K562 (cell line): Measurements from ENCODE around the gene BZW1. TPM values are rescaled to one million over a fixed set of nuclear protein-coding genes. Genes with fewer than 3 reads are reported as not detected.

Source experiments
- CREB3 ChIP-seq: fragments of 450-650 bp; conservative IDR thresholded peaks from 2 replicates; pipeline ENCODE4 v1.6.1; 2016; ENCODE audit warnings: missing genetic modification characterization, low read depth, mild to moderate bottlenecking, missing compliant biosample characterization, moderate library complexity
- FOXA3 ChIP-seq, 2 experiments: fragments of 450-650 bp in 1 of 2; sonication (generic) in 1 of 2; formaldehyde crosslinking; IDR thresholded peaks in 1 of 2; conservative IDR thresholded peaks in 1 of 2; 2 replicates each; pipeline versions ENCODE4 v1.4.0 to v1.8.0; 2020 to 2022; ENCODE audit warnings: mild to moderate bottlenecking in 2 of 2, missing genetic modification reagents in 1 of 2
- FOXJ3 ChIP-seq: sonication (generic); formaldehyde crosslinking; IDR thresholded peaks from 2 replicates; pipeline ENCODE4 v1.4.0; 2020; ENCODE audit warnings: mild to moderate bottlenecking, missing genetic modification reagents
- HDAC3 ChIP-seq: fragments of 450-650 bp; IDR thresholded peaks from 2 replicates; pipeline ENCODE4 v1.6.1; 2018; ENCODE audit warnings: borderline replicate concordance, mild to moderate bottlenecking, moderate library complexity; ENCODE audit not compliant: partially characterized antibody
- IFI16 ChIP-seq: fragments of 250-450 bp; sonication (Bioruptor Pico); IDR thresholded peaks from 2 replicates; pipeline ENCODE4 v2.1.2; 2022; ENCODE audit warnings: mild to moderate bottlenecking, inconsistent platforms
- LARP7 ChIP-seq: fragments of 450-650 bp; IDR thresholded peaks from 2 replicates; pipeline ENCODE4 v1.6.1; 2016
- NFE2 ChIP-seq: IDR thresholded peaks from 2 replicates; pipeline ENCODE4 v1.6.1; 2014; ENCODE audit warnings: antibody characterized with exemption, low read depth
- SRSF7 ChIP-seq: fragments of 200-400 bp; formaldehyde crosslinking; optimal IDR thresholded peaks from 2 replicates; pipeline ENCODE3; 2017; ENCODE audit warnings: mild to moderate bottlenecking, low read depth, low read length
- SUPT5H ChIP-seq: fragments of 450-650 bp; IDR thresholded peaks from 2 replicates; pipeline ENCODE4 v1.6.1; 2016
- TFAM ChIP-seq: fragments of 250-450 bp; sonication (Bioruptor Pico); conservative IDR thresholded peaks from 2 replicates; pipeline ENCODE4 v1.5.0; 2021; ENCODE audit warnings: mild to moderate bottlenecking, moderate library complexity
- WHSC1 ChIP-seq: IDR thresholded peaks from one replicate; pipeline ENCODE4 v1.6.1; 2012; ENCODE audit warnings: low read length, control low read depth, inconsistent platforms
- XRCC5 ChIP-seq: fragments of 200-400 bp; formaldehyde crosslinking; IDR thresholded peaks from 2 replicates; pipeline ENCODE4 v1.6.1; 2017; ENCODE audit warnings: low read depth, mild to moderate bottlenecking, low read length
- ZBTB11 ChIP-seq, 3 experiments: fragments of 200-800 bp in 1 of 3; fragments of 250-450 bp in 1 of 3; fragments of 450-650 bp in 1 of 3; sonication (Bioruptor Pico) in 1 of 3; sonication (Bioruptor generic) in 1 of 3; formaldehyde crosslinking in 1 of 3; IDR thresholded peaks; 2 replicates each; pipeline versions ENCODE4 v1.6.1 to v1.8.0; 2016 to 2022; ENCODE audit warnings: mild to moderate bottlenecking in 2 of 3, missing genetic modification characterization in 2 of 3, missing compliant biosample characterization in 1 of 3, moderate library complexity in 1 of 3
- ZFX ChIP-seq: sonication (generic); formaldehyde crosslinking; IDR thresholded peaks from 2 replicates; pipeline ENCODE4 v1.8.0; 2022; ENCODE audit warnings: mild to moderate bottlenecking, missing genetic modification reagents, moderate library complexity
- ZKSCAN3 ChIP-seq: fragments of 250-450 bp; sonication (Bioruptor Pico); IDR thresholded peaks from 2 replicates; pipeline ENCODE4 v1.4.0; 2020
- ZNF174 ChIP-seq: fragments of 250-450 bp; sonication (Bioruptor Pico); IDR thresholded peaks from 2 replicates; pipeline ENCODE4 v1.4.0; 2020; ENCODE audit warnings: mild to moderate bottlenecking
- ZNF778 ChIP-seq: fragments of 450-650 bp; formaldehyde crosslinking; IDR thresholded peaks from 2 replicates; pipeline ENCODE4 v1.4.0; 2020; ENCODE audit warnings: mild to moderate bottlenecking, moderate library complexity
- polyA plus RNA-seq, 8 experiments: library from polyadenylated mRNA; depleted of rRNA in 4 of 8; stranded (reverse) in 5 of 8; unstranded in 3 of 8; fragments of >200 nt; fragmentation: Nextera tagmentation in 2 of 8; fragmentation: Illumina TruSeq in 1 of 8; extraction: Ambion mirVana in 2 of 8; extraction: Trizol in 1 of 8; gene quantifications; 2 replicates each; pipeline versions ENCODE4 v1.2.1 to v1.2.3, GENCODE V29; 2011 to 2014; ENCODE audit warnings: inconsistent platforms in 1 of 8, missing spikeins in 1 of 8
- total RNA-seq, 7 experiments: library from RNA; depleted of rRNA in 6 of 7; stranded (reverse); fragments of >200 nt in 6 of 7; fragmentation: Illumina TruSeq in 2 of 7; extraction: Trizol in 2 of 7; gene quantifications; 2 replicates each; pipeline versions ENCODE4 v1.2.1 to v1.2.3, GENCODE V29; 2011 to 2021; ENCODE audit warnings: low replicate concordance in 1 of 7
- TF ChIP-seq, protein P1 (sequence below), 2 experiments: fragments of 150-350 bp in 1 of 2; IDR thresholded peaks; 2 replicates each; pipeline ENCODE4 v1.6.1; 2012 to 2016; ENCODE audit warnings: low read depth in 2 of 2, low read length in 2 of 2, mild to moderate bottlenecking in 1 of 2, moderate library complexity in 1 of 2
- TF ChIP-seq, protein P2 (sequence below): fragments of 450-650 bp; IDR thresholded peaks from 2 replicates; pipeline ENCODE4 v1.6.1; 2016; ENCODE audit warnings: low read depth, mild to moderate bottlenecking, moderate library complexity

The BZW1 gene
- total and polyA plus RNA-seq, 9 of the 15 experiments (the other 6 are each of a cell fraction or from before 2014, with no cell fraction given): 110 to 244 (median 198) TPM

DNA sequence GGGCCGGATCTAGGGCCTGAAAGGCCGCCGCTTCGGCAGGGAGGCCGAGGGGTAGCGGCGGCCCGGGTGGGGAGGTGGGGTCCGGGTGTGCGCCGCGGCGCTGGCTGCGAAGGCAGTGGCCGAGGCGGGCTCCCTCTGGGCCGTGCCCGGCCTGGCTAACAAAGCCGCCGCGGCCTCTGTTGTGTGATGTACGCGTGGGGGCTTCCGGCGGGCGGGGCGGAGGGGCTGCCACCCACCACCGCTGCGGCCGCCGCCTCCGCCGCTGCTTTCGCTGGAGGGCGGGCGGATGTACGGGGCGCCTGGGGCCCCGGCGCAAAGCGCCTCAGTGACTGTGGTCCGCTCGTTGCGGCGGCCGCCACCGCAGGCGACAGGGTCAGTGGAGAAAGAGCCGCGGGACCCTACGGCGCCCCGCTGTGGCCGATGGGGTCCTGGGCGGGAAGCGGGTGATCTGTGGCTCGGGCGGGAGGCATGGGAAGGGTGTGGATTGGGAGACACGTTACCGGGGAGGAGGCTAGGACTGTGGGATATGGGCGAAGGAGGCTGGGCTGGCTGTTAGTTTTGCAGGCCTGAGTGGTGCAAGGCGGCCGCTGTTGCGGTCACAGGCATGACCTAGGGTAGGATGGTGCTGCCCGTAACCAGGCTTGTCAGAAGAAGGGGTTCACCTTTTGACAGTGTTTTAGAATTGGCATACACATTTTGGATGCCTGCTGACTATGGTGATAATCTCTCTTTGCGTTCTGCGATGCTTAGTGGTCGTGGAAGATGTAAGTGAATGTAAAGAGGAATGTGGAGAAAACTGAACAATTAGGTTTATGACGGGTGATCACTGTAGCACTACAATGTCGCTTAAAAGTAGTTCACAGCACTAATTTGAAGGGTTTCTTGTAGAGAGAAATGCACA is 662 bp downstream of the BZW1 start (continued):
- TF ChIP-seq, protein P1, sequence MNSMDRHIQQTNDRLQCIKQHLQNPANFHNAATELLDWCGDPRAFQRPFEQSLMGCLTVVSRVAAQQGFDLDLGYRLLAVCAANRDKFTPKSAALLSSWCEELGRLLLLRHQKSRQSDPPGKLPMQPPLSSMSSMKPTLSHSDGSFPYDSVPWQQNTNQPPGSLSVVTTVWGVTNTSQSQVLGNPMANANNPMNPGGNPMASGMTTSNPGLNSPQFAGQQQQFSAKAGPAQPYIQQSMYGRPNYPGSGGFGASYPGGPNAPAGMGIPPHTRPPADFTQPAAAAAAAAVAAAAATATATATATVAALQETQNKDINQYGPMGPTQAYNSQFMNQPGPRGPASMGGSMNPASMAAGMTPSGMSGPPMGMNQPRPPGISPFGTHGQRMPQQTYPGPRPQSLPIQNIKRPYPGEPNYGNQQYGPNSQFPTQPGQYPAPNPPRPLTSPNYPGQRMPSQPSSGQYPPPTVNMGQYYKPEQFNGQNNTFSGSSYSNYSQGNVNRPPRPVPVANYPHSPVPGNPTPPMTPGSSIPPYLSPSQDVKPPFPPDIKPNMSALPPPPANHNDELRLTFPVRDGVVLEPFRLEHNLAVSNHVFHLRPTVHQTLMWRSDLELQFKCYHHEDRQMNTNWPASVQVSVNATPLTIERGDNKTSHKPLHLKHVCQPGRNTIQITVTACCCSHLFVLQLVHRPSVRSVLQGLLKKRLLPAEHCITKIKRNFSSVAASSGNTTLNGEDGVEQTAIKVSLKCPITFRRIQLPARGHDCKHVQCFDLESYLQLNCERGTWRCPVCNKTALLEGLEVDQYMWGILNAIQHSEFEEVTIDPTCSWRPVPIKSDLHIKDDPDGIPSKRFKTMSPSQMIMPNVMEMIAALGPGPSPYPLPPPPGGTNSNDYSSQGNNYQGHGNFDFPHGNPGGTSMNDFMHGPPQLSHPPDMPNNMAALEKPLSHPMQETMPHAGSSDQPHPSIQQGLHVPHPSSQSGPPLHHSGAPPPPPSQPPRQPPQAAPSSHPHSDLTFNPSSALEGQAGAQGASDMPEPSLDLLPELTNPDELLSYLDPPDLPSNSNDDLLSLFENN (IDR thresholded peaks at IDR 0.05; ENCODE audit: low read depth in 2 of 2, low read length in 2 of 2): no peak
- no peak for TF ChIP-seq TFAM (CRISPR knock-in tag)
- no peak for TF ChIP-seq FOXJ3 (CRISPR knock-in tag)
- TF ChIP-seq ZFX: peak; percentile 83
- peak in 1 of 3 experiments; percentile 67; a peak in 2 of 6 replicates for TF ChIP-seq ZBTB11 (CRISPR knock-in tag; IDR thresholded peaks at IDR 0.05)
- TF ChIP-seq IFI16 (CRISPR knock-in tag): no peak
- TF ChIP-seq ZNF778 (CRISPR knock-in tag): no peak
- no peak for TF ChIP-seq NFE2
- TF ChIP-seq ZKSCAN3: no peak
- no peak for TF ChIP-seq HDAC3
- TF ChIP-seq, protein P2, sequence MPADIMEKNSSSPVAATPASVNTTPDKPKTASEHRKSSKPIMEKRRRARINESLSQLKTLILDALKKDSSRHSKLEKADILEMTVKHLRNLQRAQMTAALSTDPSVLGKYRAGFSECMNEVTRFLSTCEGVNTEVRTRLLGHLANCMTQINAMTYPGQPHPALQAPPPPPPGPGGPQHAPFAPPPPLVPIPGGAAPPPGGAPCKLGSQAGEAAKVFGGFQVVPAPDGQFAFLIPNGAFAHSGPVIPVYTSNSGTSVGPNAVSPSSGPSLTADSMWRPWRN: no peak
- TF ChIP-seq ZNF174 (CRISPR knock-in tag): no peak
- TF ChIP-seq FOXA3 (CRISPR knock-in tag; conservative IDR thresholded peaks at IDR 0.05 in 1 of 2, IDR thresholded peaks at IDR 0.05 in 1 of 2): no peak
- TF ChIP-seq XRCC5: peak; percentile 24; the same call in 1 of the 2 replicates
- no peak for TF ChIP-seq SUPT5H
- no peak for TF ChIP-seq SRSF7
- TF ChIP-seq LARP7: no peak
- no peak for TF ChIP-seq WHSC1
- TF ChIP-seq CREB3 (tag): no peak
